NCI-H446 treated with DMSO at 0.1 percent for 48 hours (cell line): ENCODE measurements around the gene TBK1.

Experiments
- DNase-seq: peaks from one replicate; lab custom pipeline; 2025; lab: John Stamatoyannopoulos, UW

TBK1 gene

DNA sequence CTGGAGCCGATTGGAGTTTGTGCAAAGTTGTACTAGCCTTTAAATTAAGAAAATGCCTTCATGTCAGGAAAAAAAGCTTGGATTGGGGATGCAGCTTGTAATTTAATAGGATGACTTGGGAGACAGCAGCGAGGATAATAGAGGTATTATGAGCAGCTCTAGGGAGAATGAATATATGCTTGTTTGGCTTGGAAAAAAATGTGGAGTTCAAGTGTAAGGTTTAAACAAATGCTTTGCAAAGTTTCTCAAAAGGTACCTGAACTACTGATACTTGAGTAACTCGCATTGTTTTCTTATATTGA lies 93.1 kb downstream of the TBK1 start:
- DNase-seq: no peak

DNA sequence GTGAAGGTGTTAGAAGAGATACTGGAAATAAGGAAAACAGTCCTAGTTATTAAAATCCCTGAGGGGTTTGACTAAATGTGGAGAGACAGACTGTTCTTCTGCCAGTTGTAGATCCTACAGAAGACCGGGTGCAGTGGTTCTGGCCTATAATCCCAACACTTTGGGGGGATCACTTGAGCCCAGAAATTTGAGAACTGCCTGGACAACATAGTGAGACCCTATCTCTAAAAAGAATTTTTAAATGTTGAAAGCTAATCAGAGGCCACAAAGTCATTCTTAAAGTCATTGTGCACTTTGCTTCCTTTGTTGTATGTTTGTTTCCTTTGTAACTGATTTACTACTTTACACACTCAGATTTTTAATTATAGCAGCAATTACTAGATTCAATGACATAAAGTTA lies 97.2 kb downstream of the TBK1 start:
- no peak for DNase-seq

DNA sequence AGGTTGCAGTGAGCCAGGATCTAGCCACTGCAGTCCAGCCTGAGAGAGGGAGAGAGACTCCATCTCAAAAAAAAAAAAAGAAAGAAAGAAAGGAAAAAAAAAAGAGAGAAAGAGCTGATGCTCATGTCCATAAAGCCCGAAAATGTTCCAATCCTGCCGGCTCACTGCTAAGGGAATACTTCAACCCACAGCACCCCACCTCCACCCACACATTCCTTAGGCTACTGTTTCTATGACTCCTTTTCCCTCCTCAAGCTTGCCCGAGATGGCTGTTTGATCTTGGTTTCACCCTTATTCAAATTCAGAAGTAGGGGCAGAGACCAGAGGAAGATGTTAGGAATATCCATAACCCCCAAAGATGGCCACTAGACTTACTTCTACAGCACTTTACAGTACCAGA lies 98.8 kb downstream of the TBK1 start:
- no peak for DNase-seq

DNA sequence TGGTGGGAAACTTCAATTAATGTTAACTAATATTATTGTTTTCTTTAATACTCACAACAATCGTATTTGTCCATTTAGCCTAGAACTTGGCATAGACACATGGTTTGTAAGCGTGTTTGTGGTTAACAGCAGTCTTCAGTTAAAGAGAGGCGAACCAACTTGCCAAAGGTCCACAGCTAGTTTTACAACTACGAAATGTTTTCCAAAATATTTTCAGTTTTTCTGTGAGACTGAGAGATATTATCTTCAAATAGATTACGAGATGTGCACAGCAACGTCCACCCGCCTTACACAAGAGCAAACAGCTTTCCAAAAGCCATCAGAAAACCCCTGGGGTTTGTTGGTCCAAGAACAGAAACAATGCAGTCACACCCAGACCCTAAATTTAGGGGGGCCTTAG lies 99.8 kb downstream of the TBK1 start:
- DNase-seq: no peak
